TTC549 (cell line): ENCODE results near the gene MS4A10.
"Not testable (repeated sequence)": the region's sequence is repeated elsewhere in the genome, so short reads cannot be mapped to it uniquely, and the experiment has no call there.

Experiments used
- FAIRE-seq: peaks from 2 replicates; lab custom pipeline; 2012; peaks lifted over from hg19 to GRCh38; lab: Jason Lieb, UNC

The MS4A10 gene

GRCh38 chr11:60788401-60789125 is 3.4 kb downstream of the MS4A10 start:
- FAIRE-seq, result no peak

- FAIRE-seq, result no peak
These were observed 5.6 kb downstream of the MS4A10 start for GRCh38 chr11:60790726-60791125.

- FAIRE-seq, result no peak
These were observed 6.2 kb downstream of the MS4A10 start for GRCh38 chr11:60791153-60791933.

DNA sequence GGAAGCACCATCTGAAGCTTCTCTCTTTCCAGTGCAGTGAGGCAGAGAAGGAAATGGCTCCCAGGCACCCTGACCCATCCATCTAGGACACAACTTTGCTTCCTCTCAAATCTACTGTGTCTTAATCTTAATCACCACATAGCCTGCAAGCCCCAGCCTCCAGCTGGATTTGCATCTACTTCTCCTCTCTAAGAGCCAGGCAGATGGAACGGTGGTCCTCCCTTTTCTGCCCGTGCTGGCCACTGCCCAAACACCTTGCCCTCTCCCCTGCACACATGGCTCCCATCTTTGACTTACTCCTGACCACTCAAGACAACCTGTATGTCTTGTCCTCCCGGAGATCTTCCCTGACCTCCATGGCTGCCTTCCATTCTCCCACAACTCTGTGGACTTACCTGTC is 7.4 kb downstream of the MS4A10 start:
- FAIRE-seq, result no peak

DNA sequence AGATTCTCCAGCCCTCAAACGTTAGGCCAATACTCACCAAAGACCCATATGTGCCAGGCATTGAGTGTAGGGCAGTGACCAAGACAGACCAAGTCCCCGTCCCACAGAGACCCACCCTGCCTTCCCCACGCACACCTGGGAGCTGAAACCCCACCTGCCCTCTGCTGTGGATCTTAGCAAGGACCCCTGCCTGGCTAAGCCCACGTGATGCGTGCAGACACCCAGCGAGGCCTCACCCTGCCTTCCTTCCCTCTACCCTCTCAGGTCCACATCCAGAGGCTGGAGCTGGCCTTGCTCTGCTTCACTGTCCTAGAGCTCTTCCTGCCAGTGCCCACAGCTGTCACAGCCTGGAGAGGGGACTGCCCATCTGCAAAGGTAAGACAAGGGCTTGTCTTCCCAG is 10.2 kb downstream of the MS4A10 start:
- FAIRE-seq, result no peak

- no peak for FAIRE-seq
These were observed 12.9 kb downstream of the MS4A10 start for GRCh38 chr11:60797846-60798630.

DNA sequence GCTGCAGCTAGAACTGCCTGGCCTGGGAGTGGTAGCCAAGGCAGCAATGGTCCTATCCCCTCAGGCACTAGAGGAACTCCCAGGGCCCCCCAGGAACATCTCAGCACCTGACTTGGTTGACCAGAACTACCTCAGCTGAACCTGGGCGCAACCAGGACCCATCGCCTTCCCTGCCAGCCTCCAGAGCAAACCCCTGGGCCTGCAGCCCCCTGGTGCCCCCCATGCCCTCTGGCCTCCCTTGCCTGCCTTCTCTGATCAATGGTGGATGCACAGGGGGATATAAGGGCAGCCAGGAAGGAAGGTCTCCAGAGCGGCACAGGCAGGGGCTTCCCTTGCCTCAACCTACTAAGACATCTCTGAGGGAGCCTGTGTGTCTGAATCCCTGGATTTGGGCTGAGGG is 13.5 kb downstream of the MS4A10 start:
- no peak for FAIRE-seq

DNA sequence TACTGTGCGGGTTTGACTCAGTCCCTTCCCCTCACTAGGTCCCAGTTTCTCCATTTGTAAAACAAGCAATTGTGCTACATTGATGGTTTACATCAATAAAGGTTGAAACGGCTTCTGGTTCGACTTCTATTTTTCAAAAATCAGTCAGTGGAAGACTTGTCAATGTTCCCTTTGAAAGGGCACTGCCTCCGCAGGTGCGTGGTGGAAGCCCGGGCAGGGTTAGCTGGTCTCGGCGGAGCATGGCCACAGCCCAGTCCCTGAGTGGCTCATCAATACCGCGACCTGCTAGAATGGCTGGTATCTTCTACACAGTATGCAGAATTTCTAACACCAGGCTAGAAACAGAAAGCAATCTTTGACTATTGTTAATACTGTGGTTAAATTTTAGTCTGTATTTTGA is 16.1 kb downstream of the MS4A10 start:
- no peak for FAIRE-seq

- FAIRE-seq, result no peak
These were observed 18.3 kb downstream of the MS4A10 start for GRCh38 chr11:60803273-60803936.

DNA sequence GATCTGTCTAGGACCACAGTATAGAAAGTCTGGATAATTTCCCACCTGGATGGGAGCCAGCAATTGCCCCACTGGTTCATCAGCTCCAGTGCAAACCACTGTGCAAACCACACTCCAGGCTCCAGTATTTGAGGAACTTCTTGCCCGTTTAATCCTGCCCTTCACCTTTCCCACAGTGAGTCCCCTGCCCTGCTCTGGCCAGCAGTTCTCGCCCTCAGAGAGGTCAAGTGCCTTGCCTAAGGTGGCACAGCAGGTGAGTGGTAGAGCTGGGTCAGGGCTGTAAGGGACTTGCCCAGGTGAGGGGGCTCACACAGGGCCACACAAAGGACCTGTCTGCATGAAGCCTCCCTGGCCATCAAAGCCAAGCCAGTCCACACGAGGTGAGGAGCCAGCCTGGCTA is 24.1 kb downstream of the MS4A10 start:
- no peak for FAIRE-seq

GRCh38 chr11:60809691-60810090 is 24.6 kb downstream of the MS4A10 start:
- no peak for FAIRE-seq

DNA sequence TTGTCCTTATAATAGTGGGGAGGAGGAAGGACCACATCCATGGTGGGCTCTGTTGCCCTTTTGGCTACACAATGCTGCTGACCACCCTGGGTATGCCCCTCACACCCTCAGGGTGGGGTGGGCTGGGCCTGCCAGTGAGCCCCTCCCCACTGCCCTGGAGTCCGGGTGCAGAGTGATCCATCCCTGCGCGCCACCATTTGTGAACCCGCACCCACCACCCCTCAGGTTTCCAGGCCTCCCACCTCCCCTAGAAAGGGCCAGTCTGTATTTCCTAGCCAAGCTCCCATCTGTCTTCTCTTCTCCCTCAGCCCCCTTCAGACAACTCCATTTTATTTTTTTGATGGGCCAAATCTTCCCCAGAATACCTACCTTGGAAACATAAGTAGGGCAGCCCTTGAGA is 25.0 kb downstream of the MS4A10 start:
- FAIRE-seq, result no peak

- FAIRE-seq, result no peak
These were observed 25.4 kb downstream of the MS4A10 start for GRCh38 chr11:60810569-60810968.

- FAIRE-seq, result no peak
These were observed 28.2 kb downstream of the MS4A10 start for GRCh38 chr11:60813324-60813723.

GRCh38 chr11:60814112-60814511 is 29.0 kb downstream of the MS4A10 start:
- FAIRE-seq, result no peak

- FAIRE-seq, result no peak
These were observed 31.5 kb downstream of the MS4A10 start for GRCh38 chr11:60816590-60817157.

- FAIRE-seq, result no peak
These were observed 32.9 kb downstream of the MS4A10 start for GRCh38 chr11:60818057-60818456.

DNA sequence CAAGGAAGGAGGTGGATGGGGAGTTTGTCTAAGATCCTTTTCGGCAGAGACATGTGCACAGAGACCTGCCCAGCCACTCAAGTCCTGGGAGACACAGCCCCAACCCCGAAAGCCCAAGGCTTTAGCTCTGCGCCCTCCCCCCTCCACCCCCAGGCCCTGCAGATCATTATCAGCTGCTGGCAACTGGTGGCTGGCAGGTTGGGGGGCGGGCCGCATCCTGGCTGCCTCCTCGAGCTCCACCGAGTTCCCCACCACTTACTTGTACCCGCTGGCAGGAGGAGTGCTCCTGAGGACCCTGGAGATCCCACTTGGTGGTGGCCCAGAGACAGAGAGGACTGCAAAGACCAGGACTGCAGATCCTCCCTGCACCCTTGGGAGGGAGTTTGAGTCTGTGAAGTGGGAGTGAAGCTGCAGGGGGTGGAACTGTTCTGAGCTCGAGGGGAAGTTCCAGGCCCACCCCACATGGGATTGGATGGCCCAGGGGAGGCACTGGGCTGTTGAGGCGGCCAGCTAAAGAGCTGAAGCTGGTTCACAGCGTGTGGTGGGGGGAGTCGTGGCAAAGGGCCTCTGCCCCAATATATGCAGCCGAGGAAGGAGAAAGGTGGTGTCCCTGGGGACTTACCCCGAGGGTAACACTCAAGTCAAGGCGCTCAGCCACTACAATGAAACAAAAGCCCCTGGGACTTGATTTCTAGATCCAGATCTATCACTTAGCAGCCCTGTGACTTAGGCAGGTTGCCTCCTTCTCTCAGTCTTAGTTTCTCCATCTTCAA is 36.9 kb downstream of the MS4A10 start:
- FAIRE-seq, result no peak

- not testable (repeated sequence) for FAIRE-seq
These were observed 38.7 kb downstream of the MS4A10 start for GRCh38 chr11:60823745-60824306.

DNA sequence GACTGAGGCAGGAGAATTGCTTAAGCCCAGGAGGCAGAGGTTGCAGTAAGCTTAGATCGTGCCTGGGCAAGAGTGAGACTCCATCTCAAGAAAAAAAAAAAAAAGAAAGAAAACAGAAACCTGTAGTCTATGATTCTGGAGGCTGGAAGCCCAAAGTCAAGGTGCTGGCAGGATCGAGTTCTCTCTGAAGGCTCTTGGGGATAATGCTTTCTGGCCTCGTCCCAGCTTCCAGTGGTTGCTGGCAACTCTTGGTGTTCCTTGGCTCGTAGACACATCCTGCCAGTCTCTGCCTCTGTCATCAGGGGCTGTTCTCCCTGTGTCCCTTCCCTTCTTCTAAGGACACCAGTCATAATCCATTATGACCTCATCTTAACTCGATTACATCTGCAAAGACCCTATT is 40.0 kb downstream of the MS4A10 start:
- FAIRE-seq, result no peak

DNA sequence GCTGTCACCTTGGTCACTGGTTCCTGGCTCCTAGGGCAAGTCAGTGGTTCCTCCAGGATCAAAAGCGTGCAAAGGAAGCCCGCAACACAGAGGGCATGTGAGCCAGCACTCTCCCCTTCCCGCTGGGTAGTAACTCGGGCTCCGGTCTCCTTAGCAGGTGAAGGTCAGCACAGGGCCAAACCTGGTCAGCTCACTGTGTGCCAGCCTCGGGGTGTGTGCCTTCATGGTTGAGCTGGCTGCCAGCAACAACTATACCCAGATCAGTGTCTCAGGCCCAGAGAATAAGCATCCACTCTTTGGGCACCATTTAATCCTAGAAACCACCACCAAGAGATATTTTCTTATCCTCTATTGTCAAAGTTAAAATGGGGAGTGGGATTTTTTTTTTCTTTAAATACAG is 40.7 kb downstream of the MS4A10 start:
- FAIRE-seq, result no peak
